Sigmoid colon (tissue), 4 donors: Measurements from ENCODE around the gene SLC4A1AP.

Experiments
- EP300 ChIP-seq, 4 donors: sonication (generic); formaldehyde crosslinking; IDR thresholded peaks; one replicate each; pipeline ENCODE4 v1.6.1; 2017; ENCODE audit warnings: antibody characterized with exemption in 4 of 4
- POLR2A ChIP-seq, 2 donors: fragments of 450-650 bp; IDR thresholded peaks; one replicate each; pipeline ENCODE4 v1.6.1; 2016; ENCODE audit warnings: antibody characterized with exemption in 2 of 2, mild to moderate bottlenecking in 2 of 2, moderate library complexity in 2 of 2
- TF ChIP-seq, protein P1 (sequence below), 4 experiments: fragments of 450-650 bp in 3 of 4; fragments of 200-600 bp in 1 of 4; IDR thresholded peaks; one replicate each; pipeline ENCODE4 v1.5.1; 2016 to 2019; ENCODE audit warnings: antibody characterized with exemption in 4 of 4, mild to moderate bottlenecking in 3 of 4, moderate library complexity in 2 of 4

DNA sequence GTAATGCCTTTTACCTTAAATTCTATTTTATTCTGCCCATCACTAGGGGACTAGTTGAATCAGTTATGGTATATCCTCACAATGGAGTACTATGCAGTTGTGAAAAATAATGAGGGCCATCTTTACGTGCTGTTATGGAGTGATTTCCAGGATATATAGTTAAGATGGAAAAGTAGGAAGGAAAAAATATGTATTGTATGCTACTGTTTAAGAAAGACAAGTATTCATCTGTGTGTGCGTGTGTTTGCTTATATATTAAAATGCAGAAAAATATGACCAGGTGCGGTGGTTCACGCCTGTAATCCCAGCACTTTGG, 75.3 kb downstream of the SLC4A1AP start:
- no peak for TF ChIP-seq POLR2A (IDR thresholded peaks at IDR 0.05)
- TF ChIP-seq, protein P1, sequence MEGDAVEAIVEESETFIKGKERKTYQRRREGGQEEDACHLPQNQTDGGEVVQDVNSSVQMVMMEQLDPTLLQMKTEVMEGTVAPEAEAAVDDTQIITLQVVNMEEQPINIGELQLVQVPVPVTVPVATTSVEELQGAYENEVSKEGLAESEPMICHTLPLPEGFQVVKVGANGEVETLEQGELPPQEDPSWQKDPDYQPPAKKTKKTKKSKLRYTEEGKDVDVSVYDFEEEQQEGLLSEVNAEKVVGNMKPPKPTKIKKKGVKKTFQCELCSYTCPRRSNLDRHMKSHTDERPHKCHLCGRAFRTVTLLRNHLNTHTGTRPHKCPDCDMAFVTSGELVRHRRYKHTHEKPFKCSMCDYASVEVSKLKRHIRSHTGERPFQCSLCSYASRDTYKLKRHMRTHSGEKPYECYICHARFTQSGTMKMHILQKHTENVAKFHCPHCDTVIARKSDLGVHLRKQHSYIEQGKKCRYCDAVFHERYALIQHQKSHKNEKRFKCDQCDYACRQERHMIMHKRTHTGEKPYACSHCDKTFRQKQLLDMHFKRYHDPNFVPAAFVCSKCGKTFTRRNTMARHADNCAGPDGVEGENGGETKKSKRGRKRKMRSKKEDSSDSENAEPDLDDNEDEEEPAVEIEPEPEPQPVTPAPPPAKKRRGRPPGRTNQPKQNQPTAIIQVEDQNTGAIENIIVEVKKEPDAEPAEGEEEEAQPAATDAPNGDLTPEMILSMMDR (IDR thresholded peaks at IDR 0.05): no peak
- TF ChIP-seq EP300 (IDR thresholded peaks at IDR 0.05): no peak
